RWPE1 (cell line): ENCODE results near the gene P2RX1.

Experiments used
- CTCF ChIA-PET: fragments of 350-600 bp; sonication (Branson Sonifier 250); formaldehyde crosslinking; extraction: SDS; loops from one replicate; lab custom pipeline; 2021; lab: Yijun Ruan, JAX
- POLR2A ChIA-PET: fragments of 400-600 bp; formaldehyde crosslinking; extraction: SDS; loops from one replicate; lab custom pipeline; 2020; ENCODE audit warnings: antibody characterized with exemption; ENCODE audit not compliant: low non-redundant PET; lab: Yijun Ruan, JAX
- DNase-seq: peaks from one replicate; pipeline ENCODE4 v3.0.0; 2012; ENCODE audit warnings: low spot score
- H3K27ac ChIP-seq: fragments of 450-650 bp; 2 replicates; pipeline ENCODE4 v1.5.1; 2017
- TF ChIP-seq, protein P1 (sequence below): fragments of 450-650 bp; conservative IDR thresholded peaks from 2 replicates; pipeline ENCODE4 v1.5.1; 2017; ENCODE audit warnings: low read depth, mild to moderate bottlenecking

The P2RX1 gene

DNA sequence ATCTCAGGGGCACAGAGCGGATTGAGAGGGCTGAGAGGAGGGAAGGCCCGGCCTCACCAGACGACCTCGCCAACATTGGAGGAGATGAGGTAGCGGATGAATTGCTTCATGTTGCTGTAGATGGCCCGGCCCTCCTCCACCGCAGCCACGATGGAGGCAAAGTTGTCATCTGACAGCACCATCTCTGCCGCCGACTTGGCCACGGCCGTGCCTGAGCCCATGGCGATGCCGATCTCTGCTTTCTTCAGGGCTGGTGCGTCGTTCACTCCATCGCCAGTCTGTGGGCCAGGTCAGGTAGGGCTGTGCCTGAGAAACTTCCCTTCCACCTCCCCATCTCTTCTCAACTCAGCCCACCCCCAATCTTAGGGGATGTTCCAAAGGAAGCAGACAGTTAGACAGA, 21.1 kb upstream of the P2RX1 start:
- H3K27ac ChIP-seq, result no peak overlapping the region
- POLR2A ChIA-PET, result no interaction called here
- DNase-seq, result no peak
- CTCF ChIA-PET, result no interaction called here
- TF ChIP-seq, protein P1, sequence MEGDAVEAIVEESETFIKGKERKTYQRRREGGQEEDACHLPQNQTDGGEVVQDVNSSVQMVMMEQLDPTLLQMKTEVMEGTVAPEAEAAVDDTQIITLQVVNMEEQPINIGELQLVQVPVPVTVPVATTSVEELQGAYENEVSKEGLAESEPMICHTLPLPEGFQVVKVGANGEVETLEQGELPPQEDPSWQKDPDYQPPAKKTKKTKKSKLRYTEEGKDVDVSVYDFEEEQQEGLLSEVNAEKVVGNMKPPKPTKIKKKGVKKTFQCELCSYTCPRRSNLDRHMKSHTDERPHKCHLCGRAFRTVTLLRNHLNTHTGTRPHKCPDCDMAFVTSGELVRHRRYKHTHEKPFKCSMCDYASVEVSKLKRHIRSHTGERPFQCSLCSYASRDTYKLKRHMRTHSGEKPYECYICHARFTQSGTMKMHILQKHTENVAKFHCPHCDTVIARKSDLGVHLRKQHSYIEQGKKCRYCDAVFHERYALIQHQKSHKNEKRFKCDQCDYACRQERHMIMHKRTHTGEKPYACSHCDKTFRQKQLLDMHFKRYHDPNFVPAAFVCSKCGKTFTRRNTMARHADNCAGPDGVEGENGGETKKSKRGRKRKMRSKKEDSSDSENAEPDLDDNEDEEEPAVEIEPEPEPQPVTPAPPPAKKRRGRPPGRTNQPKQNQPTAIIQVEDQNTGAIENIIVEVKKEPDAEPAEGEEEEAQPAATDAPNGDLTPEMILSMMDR, result no peak

GRCh38 chr17:3935825-3936355, 19.6 kb upstream of the P2RX1 start:
- DNase-seq, result no peak
- TF ChIP-seq, protein P1, result no peak
- POLR2A ChIA-PET, result no interaction called here
- CTCF ChIA-PET, result interaction anchor here (0.5 to 1.3 kb wide), 7 partner anchors 9 to 1652 kb away, joined by 3 to 13 read pairs (median 4); no protein-coding TSS in a partner anchor
- H3K27ac ChIP-seq, result no peak overlapping the region

GRCh38 chr17:3935140-3935542, 18.9 kb upstream of the P2RX1 start:
- H3K27ac ChIP-seq, result no peak overlapping the region
- DNase-seq, result peak; percentile 60
- TF ChIP-seq, protein P1, result no peak; the same call in 1 of the 2 replicates
- CTCF ChIA-PET, result interaction anchor here (0.6 to 1.3 kb wide), 4 partner anchors 21 to 155 kb away, joined by 3 to 13 read pairs (median 3); no protein-coding TSS in a partner anchor
- POLR2A ChIA-PET, result no interaction called here

DNA sequence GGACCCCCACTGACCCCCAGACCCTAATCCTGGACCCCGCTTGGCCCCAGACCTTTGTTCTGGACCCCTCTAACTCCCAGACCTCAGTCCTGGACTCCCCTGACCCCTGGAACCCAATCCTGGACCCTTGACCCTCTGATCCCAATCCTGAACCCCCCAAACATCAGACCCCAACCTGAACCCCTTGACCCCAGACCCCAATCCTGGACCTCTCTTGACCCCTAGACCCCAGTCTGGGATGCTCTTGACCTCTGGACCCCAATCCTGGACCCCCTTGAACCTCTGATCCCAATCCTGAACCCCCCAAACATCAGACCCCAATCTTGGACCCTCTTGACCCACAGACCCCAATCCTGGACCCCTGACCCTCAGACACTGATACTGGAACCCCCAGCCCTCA, 13.5 kb upstream of the P2RX1 start:
- POLR2A ChIA-PET, result interaction anchor here (0.7 kb wide), 1 partner anchor 49 kb away, joined by 7 read pairs; no protein-coding TSS in a partner anchor
- CTCF ChIA-PET, result interaction anchor here (0.6 kb wide), 1 partner anchor 127 kb away, joined by 4 read pairs; no protein-coding TSS in a partner anchor
- DNase-seq, result no peak
- TF ChIP-seq, protein P1, result no peak
- no peak overlapping the region for H3K27ac ChIP-seq

- POLR2A ChIA-PET, result no interaction called here
- CTCF ChIA-PET, result no interaction called here
- no peak overlapping the region for H3K27ac ChIP-seq
- TF ChIP-seq, protein P1, result no peak
- no peak for DNase-seq
Measured at GRCh38 chr17:3929181-3929580, 12.9 kb upstream of the P2RX1 start.

DNA sequence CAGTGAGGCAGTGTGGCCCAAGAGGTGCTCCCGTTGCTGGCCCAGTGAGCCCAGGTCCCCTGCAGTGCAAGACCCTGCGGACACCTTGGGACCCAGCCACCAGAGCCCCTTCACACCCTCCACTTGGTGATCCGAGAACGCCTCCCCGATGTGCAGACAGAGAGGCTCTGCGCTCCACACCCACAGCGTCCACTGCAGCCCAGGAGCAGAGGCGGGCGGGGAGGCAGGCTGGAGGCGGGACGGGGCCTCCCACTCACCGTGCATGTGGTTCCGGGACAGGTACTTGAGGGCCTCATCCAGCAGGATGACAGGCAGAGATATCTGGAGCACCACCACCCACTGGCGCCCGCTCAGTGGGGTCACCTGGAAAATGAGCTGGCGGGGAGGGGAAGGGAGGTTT, 12.1 kb upstream of the P2RX1 start:
- H3K27ac ChIP-seq, result no peak overlapping the region
- DNase-seq, result no peak
- CTCF ChIA-PET, result no interaction called here
- POLR2A ChIA-PET, result no interaction called here
- TF ChIP-seq, protein P1, result no peak
